K562 (cell line): ENCODE data around the gene HIVEP2. TPM values are rescaled to one million over a fixed set of nuclear protein-coding genes. Genes with fewer than 3 reads are reported as not detected.

Experiments used
- ATAC-seq: fragments of 200-7000 bp; cut with Tn5 transposase; 3 replicates; pipeline ENCODE4 v1.9.1; 2020; ENCODE audit warnings: moderate library complexity
- BruUV-seq: library from RNA; stranded (reverse); fragments of 400-500 nt; replicated peaks from 2 replicates; lab custom pipeline; 2021; lab: Mats Ljungman, UMichigan
- CTCF ChIA-PET: fragments of 300-600 bp; formaldehyde crosslinking; extraction: SDS; loops from one replicate; lab custom pipeline; 2021; ENCODE audit warnings: low intra/inter-chr PET ratio; lab: Yijun Ruan, JAX
- POLR2A ChIA-PET: fragments of 300-600, 350-650 bp; sonication (Branson Sonifier 250); formaldehyde crosslinking; extraction: SDS; loops from one replicate; lab custom pipeline; 2021; ENCODE audit warnings: antibody characterized with exemption, inconsistent platforms; lab: Yijun Ruan, JAX
- DNase-seq, 4 experiments: peaks; one replicate each; pipeline versions ENCODE4 v3.0.0 to v3.0.0-alpha.2; 2011 to 2018; ENCODE audit warnings: low spot score in 3 of 4, mixed read lengths in 3 of 4; ENCODE audit errors: extremely low read depth in 1 of 4
- FAIRE-seq: peaks from 2 replicates; lab custom pipeline; 2011; peaks lifted over from hg19 to GRCh38; lab: Jason Lieb, UNC
- H2AFZ ChIP-seq: 2 replicates; pipeline ENCODE4 v1.6.0; 2011; ENCODE audit warnings: low read depth, low read length, control low read depth, inconsistent platforms
- H3K27ac ChIP-seq: fragments of 200-600 bp; 3 replicates; pipeline ENCODE4 v1.8.0; 2011; ENCODE audit warnings: low read depth, mild to moderate bottlenecking, control low read depth, inconsistent platforms, low read length, moderate library complexity, mixed read lengths; ENCODE audit errors: extremely low read depth
- H3K27me3 ChIP-seq, 2 experiments: fragments of 300-600 bp in 1 of 2; 2 replicates in 1 of 2; 3 replicates in 1 of 2; pipeline versions ENCODE4 v1.6.0 to v1.8.0; 2011; ENCODE audit warnings: inconsistent platforms in 2 of 2, low read length in 2 of 2, mild to moderate bottlenecking in 1 of 2, mixed read lengths in 1 of 2, moderate library complexity in 1 of 2; ENCODE audit not compliant: control insufficient read depth in 2 of 2, insufficient read depth in 2 of 2
- H3K36me3 ChIP-seq: fragments of 300-600 bp; 3 replicates; pipeline ENCODE4 v1.8.0; 2011; ENCODE audit warnings: mild to moderate bottlenecking, low read length, inconsistent platforms; ENCODE audit not compliant: control insufficient read depth, insufficient read depth
- H3K4me1 ChIP-seq, 2 experiments: fragments of 200-600 bp in 1 of 2; replicated peaks in 1 of 2; 2 replicates in 1 of 2; 3 replicates in 1 of 2; pipeline versions ENCODE4 v1.5.1 to v1.8.0; 2011; ENCODE audit warnings: inconsistent platforms in 2 of 2, low read length in 2 of 2, mild to moderate bottlenecking in 1 of 2, mixed read lengths in 1 of 2, moderate library complexity in 1 of 2; ENCODE audit not compliant: control insufficient read depth in 2 of 2, insufficient read depth in 2 of 2
- H3K4me2 ChIP-seq: 2 replicates; pipeline ENCODE4 v1.6.1; 2011; ENCODE audit warnings: low read length, control low read depth, inconsistent platforms, mixed read lengths; ENCODE audit not compliant: insufficient read depth
- H3K4me3 ChIP-seq: fragments of 200-600 bp; sonication (generic), shearing (Covaris generic); 2 replicates; pipeline ENCODE4 v1.5.1; 2016; ENCODE audit warnings: control low read depth, inconsistent platforms
- H3K79me2 ChIP-seq: fragments of 200-600 bp; 3 replicates; pipeline ENCODE4 v1.8.0; 2011; ENCODE audit warnings: low read length, inconsistent platforms; ENCODE audit not compliant: control insufficient read depth, insufficient read depth
- H3K9ac ChIP-seq, 2 experiments: 2 replicates each; pipeline versions ENCODE4 v1.6.0 to v1.6.1; 2011; ENCODE audit warnings: low read depth in 2 of 2, low read length in 2 of 2, control low read depth in 1 of 2, inconsistent platforms in 1 of 2, mild to moderate bottlenecking in 1 of 2, mixed read lengths in 1 of 2; ENCODE audit not compliant: insufficient read depth in 1 of 2
- H3K9me1 ChIP-seq: one replicate; pipeline ENCODE4 v1.6.0; 2011; ENCODE audit warnings: inconsistent platforms, mild to moderate bottlenecking, low read length, moderate library complexity; ENCODE audit not compliant: control insufficient read depth, insufficient read depth
- H3K9me3 ChIP-seq: replicated peaks from 2 replicates; pipeline ENCODE4 v1.5.1; 2011; ENCODE audit warnings: low read depth, low read length, inconsistent platforms; ENCODE audit not compliant: control insufficient read depth, insufficient read depth
- H4K20me1 ChIP-seq: replicated peaks from 2 replicates; pipeline ENCODE4 v1.6.1; 2011; ENCODE audit warnings: low read length, inconsistent platforms, mixed read lengths; ENCODE audit not compliant: control insufficient read depth, insufficient read depth
- COPS2 ChIP-seq: fragments of 450-650 bp; conservative IDR thresholded peaks from 2 replicates; pipeline ENCODE4 v1.6.1; 2016; ENCODE audit warnings: mild to moderate bottlenecking, moderate library complexity
- HNRNPLL ChIP-seq: fragments of 200-400 bp; formaldehyde crosslinking; IDR thresholded peaks from 2 replicates; pipeline ENCODE4 v1.6.1; 2017; ENCODE audit warnings: low read length, low read depth, mild to moderate bottlenecking; ENCODE audit not compliant: poor library complexity, severe bottlenecking
- KAT2B ChIP-seq: IDR thresholded peaks from one replicate; pipeline ENCODE4 v1.6.1; 2012; ENCODE audit warnings: low read depth, mild to moderate bottlenecking, control low read depth, inconsistent platforms, low read length, moderate library complexity
- NELFE ChIP-seq: IDR thresholded peaks from 2 replicates; pipeline ENCODE4 v1.6.1; 2011; ENCODE audit warnings: mild to moderate bottlenecking; ENCODE audit not compliant: insufficient read depth, insufficient read length
- RBM25 ChIP-seq: fragments of 200-400 bp; formaldehyde crosslinking; IDR thresholded peaks from 2 replicates; pipeline ENCODE4 v1.6.1; 2018; ENCODE audit warnings: low read length, low read depth, moderate library complexity; ENCODE audit not compliant: severe bottlenecking
- WGBS: fragments of 100-300 bp; shearing (Covaris generic); methylation state at CpG from one replicate; pipeline ENCODE4 v1.1.6; 2016; ENCODE audit warnings: low coverage, mixed read lengths; ENCODE audit not compliant: insufficient coverage; ENCODE audit errors: missing lambda C conversion rate; 5-methylcytosine and 5-hydroxymethylcytosine counted together
- in situ Hi-C: fragments of 300-500 bp; cut with MboI; formaldehyde crosslinking; loops from 4 replicates; pipeline ENCODE4 v1.15.0; 2018; ENCODE audit warnings: inconsistent platforms, mixed read lengths
- intact Hi-C: fragments of 100-400 bp; cut with micrococcal nuclease; formaldehyde crosslinking; loops from 2 replicates; pipeline ENCODE4 v1.14.2; 2022
- polyA plus RNA-seq, 8 experiments: library from polyadenylated mRNA; depleted of rRNA in 4 of 8; stranded (reverse) in 5 of 8; unstranded in 3 of 8; fragments of >200 nt; fragmentation: Nextera tagmentation in 2 of 8; fragmentation: Illumina TruSeq in 1 of 8; extraction: Ambion mirVana in 2 of 8; extraction: Trizol in 1 of 8; gene quantifications; 2 replicates each; pipeline versions ENCODE4 v1.2.1 to v1.2.3, GENCODE V29; 2011 to 2014; ENCODE audit warnings: inconsistent platforms in 1 of 8, missing spikeins in 1 of 8
- total RNA-seq, 7 experiments: library from RNA; depleted of rRNA in 6 of 7; stranded (reverse); fragments of >200 nt in 6 of 7; fragmentation: Illumina TruSeq in 2 of 7; extraction: Trizol in 2 of 7; gene quantifications; 2 replicates each; pipeline versions ENCODE4 v1.2.1 to v1.2.3, GENCODE V29; 2011 to 2021; ENCODE audit warnings: low replicate concordance in 1 of 7
- TF ChIP-seq, protein P1 (sequence below): fragments of 450-650 bp; IDR thresholded peaks from 2 replicates; pipeline ENCODE4 v1.6.1; 2016; ENCODE audit warnings: low read depth
- TF ChIP-seq, protein P2 (sequence below): fragments of 450-650 bp; IDR thresholded peaks from one replicate; pipeline ENCODE4 v1.6.1; 2018; ENCODE audit warnings: mild to moderate bottlenecking, moderate library complexity; ENCODE audit not compliant: partially characterized antibody
- TF ChIP-seq, protein P3 (sequence below): fragments of 150-350 bp; conservative IDR thresholded peaks from 2 replicates; pipeline ENCODE4 v1.6.1; 2014; ENCODE audit warnings: low read length
- TF ChIP-seq, protein P4 (sequence below), 2 experiments: fragments of 450-650 bp in 1 of 2; sonication (generic) in 1 of 2; formaldehyde crosslinking; conservative IDR thresholded peaks; 2 replicates each; pipeline versions ENCODE4 v1.4.0 to v1.8.1; 2020 to 2022; ENCODE audit warnings: mild to moderate bottlenecking in 1 of 2, missing genetic modification reagents in 1 of 2

Gene HIVEP2
- total and polyA plus RNA-seq, 9 of the 15 experiments (the other 6 are each of a cell fraction or from before 2014, with no cell fraction given): under 0.01 to 1.2 (median 0.31) TPM

DNA sequence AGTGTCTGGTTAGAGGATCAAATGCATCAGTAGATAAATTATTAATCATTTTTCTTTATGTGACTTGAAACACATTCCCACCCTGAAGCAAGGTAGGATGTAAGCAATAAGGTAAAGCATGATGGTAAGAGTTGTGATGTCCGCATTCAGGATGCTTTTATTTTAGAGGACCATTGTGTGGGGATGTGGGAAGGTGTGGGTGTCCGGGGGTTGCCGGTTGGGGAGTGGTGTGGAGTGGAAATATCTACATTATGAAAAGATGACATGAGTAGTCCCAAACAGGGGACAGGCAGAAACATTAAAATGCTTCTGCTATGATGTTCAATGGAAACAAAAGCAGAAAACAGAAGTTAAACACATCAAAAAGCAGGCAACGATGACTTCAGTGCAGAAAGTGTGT is 215.4 kb downstream of the HIVEP2 start:
- no peak overlapping the region for H3K9ac ChIP-seq
- FAIRE-seq (no peak), ATAC-seq (no peak), DNase-seq (no peak)
- H4K20me1 ChIP-seq: no peaks in the 10 kb centered on the region
- no peaks in the 10 kb centered on the region for H3K79me2 ChIP-seq
- no TSS peak for BruUV-seq
- H3K9me1 ChIP-seq: no peaks in the 10 kb centered on the region
- H3K27ac ChIP-seq: no peak overlapping the region
- no peaks in the 10 kb centered on the region for H3K36me3 ChIP-seq
- H3K4me2 ChIP-seq: no peak overlapping the region
- no peak overlapping the region for H2AFZ ChIP-seq
- in situ Hi-C loops: no loop called here
- ChIA-PET CTCF (no interaction called here), POLR2A (no interaction called here)
- H3K4me1 ChIP-seq: no peaks in the 10 kb centered on the region
- 0 out of 5 replicates have a peak, but pooled peaks cover 0 to 4% of the 10 kb centered on the region in 2 experiments for H3K27me3 ChIP-seq
- intact Hi-C loops: no loop called here
- no peaks in the 10 kb centered on the region for H3K9me3 ChIP-seq
- WGBS: 3% methylated on average over 4 of the region's 4 CpGs
- no peak overlapping the region for H3K4me3 ChIP-seq
- no peak for TF ChIP-seq RBM25
- TF ChIP-seq, protein P1, sequence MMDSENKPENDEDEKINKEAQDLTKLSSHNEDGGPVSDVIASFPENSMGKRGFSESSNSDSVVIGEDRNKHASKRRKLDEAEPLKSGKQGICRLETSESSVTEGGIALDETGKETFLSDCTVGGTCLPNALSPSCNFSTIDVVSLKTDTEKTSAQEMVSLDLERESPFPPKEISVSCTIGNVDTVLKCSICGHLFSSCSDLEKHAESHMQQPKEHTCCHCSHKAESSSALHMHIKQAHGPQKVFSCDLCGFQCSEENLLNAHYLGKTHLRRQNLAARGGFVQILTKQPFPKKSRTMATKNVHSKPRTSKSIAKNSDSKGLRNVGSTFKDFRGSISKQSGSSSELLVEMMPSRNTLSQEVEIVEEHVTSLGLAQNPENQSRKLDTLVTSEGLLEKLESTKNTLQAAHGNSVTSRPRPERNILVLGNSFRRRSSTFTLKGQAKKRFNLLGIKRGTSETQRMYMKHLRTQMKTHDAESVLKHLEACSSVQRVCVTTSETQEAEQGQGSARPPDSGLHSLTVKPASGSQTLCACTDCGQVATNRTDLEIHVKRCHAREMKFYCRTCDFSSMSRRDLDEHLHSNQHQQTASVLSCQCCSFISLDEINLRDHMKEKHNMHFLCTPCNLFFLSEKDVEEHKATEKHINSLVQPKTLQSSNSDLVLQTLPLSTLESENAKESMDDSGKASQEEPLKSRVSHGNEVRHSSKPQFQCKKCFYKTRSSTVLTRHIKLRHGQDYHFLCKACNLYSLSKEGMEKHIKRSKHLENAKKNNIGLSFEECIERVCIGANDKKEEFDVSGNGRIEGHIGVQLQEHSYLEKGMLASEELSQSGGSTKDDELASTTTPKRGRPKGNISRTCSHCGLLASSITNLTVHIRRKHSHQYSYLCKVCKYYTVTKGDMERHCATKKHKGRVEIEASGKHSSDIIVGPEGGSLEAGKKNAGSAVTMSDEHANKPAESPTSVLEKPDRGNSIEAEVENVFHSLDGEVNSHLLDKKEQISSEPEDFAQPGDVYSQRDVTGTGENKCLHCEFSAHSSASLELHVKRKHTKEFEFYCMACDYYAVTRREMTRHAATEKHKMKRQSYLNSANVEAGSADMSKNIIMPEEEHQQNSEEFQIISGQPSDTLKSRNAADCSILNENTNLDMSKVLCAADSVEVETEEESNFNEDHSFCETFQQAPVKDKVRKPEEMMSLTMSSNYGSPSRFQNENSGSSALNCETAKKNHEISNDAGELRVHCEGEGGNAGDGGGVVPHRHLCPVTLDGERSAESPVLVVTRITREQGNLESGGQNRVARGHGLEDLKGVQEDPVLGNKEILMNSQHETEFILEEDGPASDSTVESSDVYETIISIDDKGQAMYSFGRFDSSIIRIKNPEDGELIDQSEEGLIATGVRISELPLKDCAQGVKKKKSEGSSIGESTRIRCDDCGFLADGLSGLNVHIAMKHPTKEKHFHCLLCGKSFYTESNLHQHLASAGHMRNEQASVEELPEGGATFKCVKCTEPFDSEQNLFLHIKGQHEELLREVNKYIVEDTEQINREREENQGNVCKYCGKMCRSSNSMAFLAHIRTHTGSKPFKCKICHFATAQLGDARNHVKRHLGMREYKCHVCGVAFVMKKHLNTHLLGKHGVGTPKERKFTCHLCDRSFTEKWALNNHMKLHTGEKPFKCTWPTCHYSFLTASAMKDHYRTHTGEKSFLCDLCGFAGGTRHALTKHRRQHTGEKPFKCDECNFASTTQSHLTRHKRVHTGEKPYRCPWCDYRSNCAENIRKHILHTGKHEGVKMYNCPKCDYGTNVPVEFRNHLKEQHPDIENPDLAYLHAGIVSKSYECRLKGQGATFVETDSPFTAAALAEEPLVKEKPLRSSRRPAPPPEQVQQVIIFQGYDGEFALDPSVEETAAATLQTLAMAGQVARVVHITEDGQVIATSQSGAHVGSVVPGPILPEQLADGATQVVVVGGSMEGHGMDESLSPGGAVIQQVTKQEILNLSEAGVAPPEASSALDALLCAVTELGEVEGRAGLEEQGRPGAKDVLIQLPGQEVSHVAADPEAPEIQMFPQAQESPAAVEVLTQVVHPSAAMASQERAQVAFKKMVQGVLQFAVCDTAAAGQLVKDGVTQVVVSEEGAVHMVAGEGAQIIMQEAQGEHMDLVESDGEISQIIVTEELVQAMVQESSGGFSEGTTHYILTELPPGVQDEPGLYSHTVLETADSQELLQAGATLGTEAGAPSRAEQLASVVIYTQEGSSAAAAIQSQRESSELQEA: no peak
- TF ChIP-seq, protein P2, sequence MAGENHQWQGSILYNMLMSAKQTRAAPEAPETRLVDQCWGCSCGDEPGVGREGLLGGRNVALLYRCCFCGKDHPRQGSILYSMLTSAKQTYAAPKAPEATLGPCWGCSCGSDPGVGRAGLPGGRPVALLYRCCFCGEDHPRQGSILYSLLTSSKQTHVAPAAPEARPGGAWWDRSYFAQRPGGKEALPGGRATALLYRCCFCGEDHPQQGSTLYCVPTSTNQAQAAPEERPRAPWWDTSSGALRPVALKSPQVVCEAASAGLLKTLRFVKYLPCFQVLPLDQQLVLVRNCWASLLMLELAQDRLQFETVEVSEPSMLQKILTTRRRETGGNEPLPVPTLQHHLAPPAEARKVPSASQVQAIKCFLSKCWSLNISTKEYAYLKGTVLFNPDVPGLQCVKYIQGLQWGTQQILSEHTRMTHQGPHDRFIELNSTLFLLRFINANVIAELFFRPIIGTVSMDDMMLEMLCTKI: no peak
- TF ChIP-seq NELFE: no peak
- no peak for TF ChIP-seq HNRNPLL
- TF ChIP-seq KAT2B: no peak
- TF ChIP-seq, protein P3, sequence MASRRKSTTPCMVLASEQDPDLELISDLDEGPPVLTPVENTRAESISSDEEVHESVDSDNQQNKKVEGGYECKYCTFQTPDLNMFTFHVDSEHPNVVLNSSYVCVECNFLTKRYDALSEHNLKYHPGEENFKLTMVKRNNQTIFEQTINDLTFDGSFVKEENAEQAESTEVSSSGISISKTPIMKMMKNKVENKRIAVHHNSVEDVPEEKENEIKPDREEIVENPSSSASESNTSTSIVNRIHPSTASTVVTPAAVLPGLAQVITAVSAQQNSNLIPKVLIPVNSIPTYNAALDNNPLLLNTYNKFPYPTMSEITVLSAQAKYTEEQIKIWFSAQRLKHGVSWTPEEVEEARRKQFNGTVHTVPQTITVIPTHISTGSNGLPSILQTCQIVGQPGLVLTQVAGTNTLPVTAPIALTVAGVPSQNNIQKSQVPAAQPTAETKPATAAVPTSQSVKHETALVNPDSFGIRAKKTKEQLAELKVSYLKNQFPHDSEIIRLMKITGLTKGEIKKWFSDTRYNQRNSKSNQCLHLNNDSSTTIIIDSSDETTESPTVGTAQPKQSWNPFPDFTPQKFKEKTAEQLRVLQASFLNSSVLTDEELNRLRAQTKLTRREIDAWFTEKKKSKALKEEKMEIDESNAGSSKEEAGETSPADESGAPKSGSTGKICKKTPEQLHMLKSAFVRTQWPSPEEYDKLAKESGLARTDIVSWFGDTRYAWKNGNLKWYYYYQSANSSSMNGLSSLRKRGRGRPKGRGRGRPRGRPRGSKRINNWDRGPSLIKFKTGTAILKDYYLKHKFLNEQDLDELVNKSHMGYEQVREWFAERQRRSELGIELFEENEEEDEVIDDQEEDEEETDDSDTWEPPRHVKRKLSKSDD: no peak
- TF ChIP-seq, protein P4, sequence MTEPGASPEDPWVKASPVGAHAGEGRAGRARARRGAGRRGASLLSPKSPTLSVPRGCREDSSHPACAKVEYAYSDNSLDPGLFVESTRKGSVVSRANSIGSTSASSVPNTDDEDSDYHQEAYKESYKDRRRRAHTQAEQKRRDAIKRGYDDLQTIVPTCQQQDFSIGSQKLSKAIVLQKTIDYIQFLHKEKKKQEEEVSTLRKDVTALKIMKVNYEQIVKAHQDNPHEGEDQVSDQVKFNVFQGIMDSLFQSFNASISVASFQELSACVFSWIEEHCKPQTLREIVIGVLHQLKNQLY (CRISPR knock-in tag; conservative IDR thresholded peaks at IDR 0.05): no peak
- TF ChIP-seq COPS2: no peak
